OCI-LY7 (cell line): ENCODE data around the gene FAM72B.
"Not testable (repeated sequence)": the region's sequence is repeated elsewhere in the genome, so short reads cannot be mapped to it uniquely, and the experiment has no call there.

Source experiments
- CTCF ChIP-seq: fragments of 200-600 bp; sonication (generic); conservative IDR thresholded peaks from 2 replicates; pipeline ENCODE4 v1.5.1; 2014; ENCODE audit warnings: mild to moderate bottlenecking, antibody characterized with exemption, low read length, moderate library complexity, mixed read lengths
- EZH2phosphoT487 ChIP-seq: fragments of 200-600 bp; sonication (generic); IDR thresholded peaks from 2 replicates; pipeline ENCODE4 v1.6.1; 2018; ENCODE audit warnings: low read depth, borderline replicate concordance, mild to moderate bottlenecking, mixed run types, antibody characterized with exemption, low read length, moderate library complexity, mixed read lengths

- TF ChIP-seq CTCF, EZH2phosphoT487: not testable (repeated sequence)
Observed at GRCh38 chr1:121151294-121151693, 32.8 kb downstream of the FAM72B start.
